IMR-90 (cell line): ENCODE results near the gene DSG1. TPM values are rescaled to one million over a fixed set of nuclear protein-coding genes. Genes with fewer than 3 reads are reported as not detected.

Experiments used
- ATAC-seq: fragments of 200-7000 bp; cut with Tn5 transposase; 2 replicates; pipeline ENCODE4 v1.9.1; 2020; ENCODE audit warnings: low read depth, mild to moderate bottlenecking, moderate library complexity
- BruUV-seq: library from RNA; stranded (reverse); fragments of 400-500 nt; replicated peaks from 2 replicates; lab custom pipeline; 2021; lab: Mats Ljungman, UMichigan
- CTCF ChIA-PET: fragments of 300-600 bp; formaldehyde crosslinking; extraction: SDS; loops from one replicate; lab custom pipeline; 2021; ENCODE audit warnings: antibody characterized with exemption; lab: Yijun Ruan, JAX
- POLR2A ChIA-PET: fragments of 300-600 bp; sonication (Branson Sonifier 250); formaldehyde crosslinking; loops from one replicate; lab custom pipeline; 2022; ENCODE audit warnings: antibody characterized with exemption; ENCODE audit not compliant: unreplicated experiment; lab: Charles Lee
- DNase-seq: peaks from one replicate; pipeline ENCODE4 v3.0.0; 2013
- H2AFZ ChIP-seq: replicated peaks from 2 replicates; pipeline ENCODE3; 2013; ENCODE audit warnings: low read length, mild to moderate bottlenecking; ENCODE audit not compliant: poor library complexity
- H2AK5ac ChIP-seq: 2 replicates; pipeline ENCODE4 v1.6.1; 2013; ENCODE audit warnings: low read depth, low read length, inconsistent platforms
- H2AK9ac ChIP-seq: replicated peaks from 2 replicates; pipeline ENCODE3; 2013; ENCODE audit warnings: mild to moderate bottlenecking, low read depth, low read length, moderate library complexity; ENCODE audit not compliant: poor library complexity
- H2BK120ac ChIP-seq: 2 replicates; pipeline ENCODE4 v1.6.1; 2013; ENCODE audit warnings: low read depth, low read length, inconsistent platforms
- H2BK15ac ChIP-seq: 3 replicates; pipeline ENCODE4 v1.6.1; 2013; ENCODE audit warnings: low read depth, low read length, inconsistent platforms
- H2BK20ac ChIP-seq: 2 replicates; pipeline ENCODE4 v1.6.1; 2013; ENCODE audit warnings: low read depth, mild to moderate bottlenecking, inconsistent platforms, low read length, moderate library complexity
- H2BK5ac ChIP-seq: 2 replicates; pipeline ENCODE4 v1.6.1; 2013; ENCODE audit warnings: mild to moderate bottlenecking, low read depth, low read length, inconsistent platforms; ENCODE audit not compliant: poor library complexity, severe bottlenecking
- H3K14ac ChIP-seq: replicated peaks from 2 replicates; pipeline ENCODE4 v1.6.1; 2013; ENCODE audit warnings: low read depth, low read length, inconsistent platforms
- H3K18ac ChIP-seq: 2 replicates; pipeline ENCODE4 v1.6.1; 2013; ENCODE audit warnings: low read depth, low read length, control low read depth
- H3K23ac ChIP-seq: 2 replicates; pipeline ENCODE4 v1.6.1; 2013; ENCODE audit warnings: low read depth, low read length, inconsistent platforms
- H3K27ac ChIP-seq: 2 replicates; pipeline ENCODE4 v1.5.1; 2013; ENCODE audit warnings: mild to moderate bottlenecking, control low read depth, low read length; ENCODE audit not compliant: insufficient read depth
- H3K27me3 ChIP-seq: 2 replicates; pipeline ENCODE4 v1.6.1; 2013; ENCODE audit warnings: low read length; ENCODE audit not compliant: control insufficient read depth, insufficient read depth
- H3K36me3 ChIP-seq: 2 replicates; pipeline ENCODE4 v1.6.1; 2013; ENCODE audit warnings: low read length, mixed read lengths; ENCODE audit not compliant: control insufficient read depth, insufficient read depth
- H3K4ac ChIP-seq: 2 replicates; pipeline ENCODE4 v1.6.1; 2013; ENCODE audit warnings: low read depth, low read length, inconsistent platforms
- H3K4me1 ChIP-seq: 2 replicates; pipeline ENCODE4 v1.6.1; 2013; ENCODE audit warnings: low read length, mixed read lengths; ENCODE audit not compliant: control insufficient read depth, insufficient read depth
- H3K4me2 ChIP-seq: 2 replicates; pipeline ENCODE4 v1.6.1; 2013; ENCODE audit warnings: low read depth, mild to moderate bottlenecking, control low read depth, low read length, moderate library complexity
- H3K4me3 ChIP-seq: 2 replicates; pipeline ENCODE4 v1.5.1; 2013; ENCODE audit warnings: low read depth, mild to moderate bottlenecking, control low read depth, low read length, moderate library complexity; ENCODE audit not compliant: insufficient read depth
- H3K56ac ChIP-seq: 2 replicates; pipeline ENCODE4 v1.6.1; 2013; ENCODE audit warnings: low read length, inconsistent platforms; ENCODE audit not compliant: insufficient read depth; ENCODE audit errors: extremely low read depth
- H3K79me1 ChIP-seq, 2 experiments: 2 replicates each; pipeline ENCODE4 v1.6.1; 2013; ENCODE audit warnings: low read length in 2 of 2, inconsistent platforms in 1 of 2, low read depth in 1 of 2
- H3K9ac ChIP-seq: 2 replicates; pipeline ENCODE4 v1.6.1; 2013; ENCODE audit warnings: low read depth, low read length, control low read depth
- H3K9me1 ChIP-seq: 2 replicates; pipeline ENCODE4 v1.6.1; 2013; ENCODE audit warnings: low read length, inconsistent platforms; ENCODE audit not compliant: insufficient read depth
- H3K9me3 ChIP-seq: 2 replicates; pipeline ENCODE4 v1.6.1; 2013; ENCODE audit warnings: low read length; ENCODE audit not compliant: control insufficient read depth, insufficient read depth
- H4K20me1 ChIP-seq: 2 replicates; pipeline ENCODE4 v1.6.1; 2013; ENCODE audit warnings: low read length, inconsistent platforms; ENCODE audit not compliant: insufficient read depth
- H4K5ac ChIP-seq: 2 replicates; pipeline ENCODE4 v1.6.1; 2013; ENCODE audit warnings: mild to moderate bottlenecking, low read depth, low read length, control low read depth
- H4K8ac ChIP-seq, 2 experiments: 2 replicates each; pipeline ENCODE4 v1.6.1; 2013; ENCODE audit warnings: low read depth in 2 of 2, low read length in 2 of 2, control low read depth in 1 of 2, inconsistent platforms in 1 of 2
- H4K91ac ChIP-seq: 2 replicates; pipeline ENCODE4 v1.6.1; 2013; ENCODE audit warnings: low read depth, low read length, inconsistent platforms; ENCODE audit not compliant: insufficient read depth
- BHLHE40 ChIP-seq: fragments of 150-350 bp; IDR thresholded peaks from 2 replicates; pipeline ENCODE4 v1.6.1; 2016; ENCODE audit warnings: mild to moderate bottlenecking, low read depth, low read length
- CEBPB ChIP-seq: IDR thresholded peaks from 2 replicates; pipeline ENCODE4 v1.6.1; 2012; ENCODE audit warnings: low read depth, low read length, improper control_type of control experiment
- CHD1 ChIP-seq: IDR thresholded peaks from 2 replicates; pipeline ENCODE4 v1.6.1; 2012; ENCODE audit warnings: low read depth, low read length, improper control_type of control experiment
- FOS ChIP-seq: fragments of 150-350 bp; IDR thresholded peaks from 2 replicates; pipeline ENCODE4 v1.6.1; 2016; ENCODE audit warnings: low read depth, low read length
- MAFK ChIP-seq: IDR thresholded peaks from 2 replicates; pipeline ENCODE4 v1.6.1; 2012; ENCODE audit warnings: low read depth, low read length, improper control_type of control experiment
- MAZ ChIP-seq: IDR thresholded peaks from 2 replicates; pipeline ENCODE4 v1.6.1; 2012; ENCODE audit warnings: low read depth, mild to moderate bottlenecking, low read length, improper control_type of control experiment, moderate library complexity, borderline replicate concordance
- MXI1 ChIP-seq: IDR thresholded peaks from 2 replicates; pipeline ENCODE4 v1.6.1; 2012; ENCODE audit warnings: low read depth, mild to moderate bottlenecking, low read length, moderate library complexity, borderline replicate concordance
- NFE2L2 ChIP-seq: fragments of 150-350 bp; IDR thresholded peaks from 2 replicates; pipeline ENCODE4 v1.6.1; 2016; ENCODE audit warnings: low read depth, mild to moderate bottlenecking, low read length
- POLR2A ChIP-seq: IDR thresholded peaks from 2 replicates; pipeline ENCODE4 v1.6.1; 2012; ENCODE audit warnings: mild to moderate bottlenecking, low read depth, low read length
- RAD21 ChIP-seq: IDR thresholded peaks from 2 replicates; pipeline ENCODE4 v1.6.1; 2012; ENCODE audit warnings: low read length, improper control_type of control experiment
- RCOR1 ChIP-seq: IDR thresholded peaks from 2 replicates; pipeline ENCODE4 v1.6.1; 2012; ENCODE audit warnings: mild to moderate bottlenecking, low read length, improper control_type of control experiment; ENCODE audit not compliant: insufficient replicate concordance
- SMC3 ChIP-seq: fragments of 150-350 bp; IDR thresholded peaks from 2 replicates; pipeline ENCODE4 v1.6.1; 2016; ENCODE audit warnings: low read depth, mild to moderate bottlenecking, antibody characterized with exemption, low read length, moderate library complexity
- USF2 ChIP-seq: fragments of 150-350 bp; IDR thresholded peaks from 2 replicates; pipeline ENCODE4 v1.6.1; 2017; ENCODE audit warnings: mild to moderate bottlenecking, antibody characterized with exemption, low read length, low read depth
- WGBS, 2 experiments: methylation state at CpG; one replicate each; pipeline versions ENCODE4 v1.1.5 to v1.1.7; 2013; ENCODE audit warnings: missing lambda C conversion rate in 2 of 2; ENCODE audit not compliant: insufficient read length in 1 of 2; ENCODE audit errors: extremely low coverage in 2 of 2; 5-methylcytosine and 5-hydroxymethylcytosine counted together
- dilution Hi-C: fragments of 300-500 bp; cut with HindIII; formaldehyde crosslinking; loops from one replicate; pipeline ENCODE4 v1.14.3; 2018; ENCODE audit warnings: low sequenced_read_pairs; ENCODE audit not compliant: unreplicated experiment
- in situ Hi-C: fragments of 300-500 bp; cut with MboI; formaldehyde crosslinking; loops from 3 replicates; pipeline ENCODE4 v1.14.3; 2019; ENCODE audit warnings: low sequenced_read_pairs, inconsistent platforms, mixed read lengths
- intact Hi-C: fragments of 100-400 bp; cut with micrococcal nuclease; formaldehyde crosslinking; loops from 2 replicates; pipeline ENCODE4 v1.10.0; 2022
- polyA plus RNA-seq, 3 experiments: library from polyadenylated mRNA; depleted of rRNA; stranded (reverse); fragments of >200 nt; gene quantifications; 2 replicates each; pipeline ENCODE4 v1.2.3, GENCODE V29; 2012; ENCODE audit warnings: low replicate concordance in 1 of 3
- total RNA-seq: library from RNA; depleted of rRNA; stranded (reverse); fragments of >200 nt; gene quantifications from 2 replicates; pipeline ENCODE4 v1.2.3, GENCODE V29; 2012
- TF ChIP-seq, protein P1 (sequence below): fragments of 150-350 bp; IDR thresholded peaks from 2 replicates; pipeline ENCODE4 v1.6.1; 2016; ENCODE audit warnings: low read depth, mild to moderate bottlenecking, low read length, moderate library complexity, borderline replicate concordance

The DSG1 gene
- total and polyA plus RNA-seq, 2 of the 4 experiments (the other 2 are of a cell fraction), result not detected

GRCh38 chr18:31294199-31294747 is 23.7 kb upstream of the DSG1 start:
- Histone ChIP-seq H3K56ac (no peak overlapping the region), H4K5ac (no peak overlapping the region), H4K91ac (no peak overlapping the region), H2BK120ac (no peak overlapping the region), H2AFZ (no peak overlapping the region), H3K27ac (no peak overlapping the region), H2AK5ac (no peak overlapping the region), H2AK9ac (no peak overlapping the region), H3K27me3 (no peaks in the 10 kb centered on the region), H3K4me3 (no peak overlapping the region), H3K18ac (no peak overlapping the region), H2BK15ac (no peak overlapping the region), H3K36me3 (no peaks in the 10 kb centered on the region), H3K79me1 (no peaks in the 10 kb centered on the region), H3K9me3 (no peaks in the 10 kb centered on the region; the same call in 1 of the 2 replicates), H3K9ac (no peak overlapping the region), H3K23ac (no peak overlapping the region), H3K4me1 (no peaks in the 10 kb centered on the region), H3K4ac (no peak overlapping the region), H2BK20ac (no peak overlapping the region), H3K14ac (no peak overlapping the region), H2BK5ac (no peak overlapping the region), H3K4me2 (no peak overlapping the region), H3K9me1 (no peaks in the 10 kb centered on the region), H4K8ac (no peak overlapping the region), H4K20me1 (no peaks in the 10 kb centered on the region)
- no peak for TF ChIP-seq NFE2L2
- no peak for TF ChIP-seq CEBPB
- no peak for TF ChIP-seq MAZ
- TF ChIP-seq USF2, result no peak
- TF ChIP-seq CHD1, result no peak
- no peak for TF ChIP-seq FOS
- no peak for TF ChIP-seq BHLHE40
- TF ChIP-seq SMC3, result no peak
- no peak for TF ChIP-seq RAD21
- no peak for TF ChIP-seq MXI1
- no peak for TF ChIP-seq RCOR1
- TF ChIP-seq POLR2A, result no peak
- TF ChIP-seq, protein P1, sequence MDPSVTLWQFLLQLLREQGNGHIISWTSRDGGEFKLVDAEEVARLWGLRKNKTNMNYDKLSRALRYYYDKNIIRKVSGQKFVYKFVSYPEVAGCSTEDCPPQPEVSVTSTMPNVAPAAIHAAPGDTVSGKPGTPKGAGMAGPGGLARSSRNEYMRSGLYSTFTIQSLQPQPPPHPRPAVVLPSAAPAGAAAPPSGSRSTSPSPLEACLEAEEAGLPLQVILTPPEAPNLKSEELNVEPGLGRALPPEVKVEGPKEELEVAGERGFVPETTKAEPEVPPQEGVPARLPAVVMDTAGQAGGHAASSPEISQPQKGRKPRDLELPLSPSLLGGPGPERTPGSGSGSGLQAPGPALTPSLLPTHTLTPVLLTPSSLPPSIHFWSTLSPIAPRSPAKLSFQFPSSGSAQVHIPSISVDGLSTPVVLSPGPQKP, result no peak
- no peak for TF ChIP-seq MAFK
- ChIA-PET POLR2A (no interaction called here), CTCF (no interaction called here)
- in situ Hi-C loops (no loop called here), intact Hi-C loops (no loop called here), dilution Hi-C loops (no loop called here)
- WGBS, 2 experiments, result 60% methylated on average over 1 of the region's 5 CpGs; no CpG with 5 or more reads in 1 of the 2 experiments
- no peak for DNase-seq
- no peak for ATAC-seq
- BruUV-seq, result no TSS peak
